NCI-H146 treated with DMSO at 0.1 percent for 48 hours (cell line): Measurements from ENCODE around the gene TEPSIN.

Experiments used
- DNase-seq: peaks from one replicate; lab custom pipeline; 2025; ENCODE audit not compliant: unreplicated experiment; lab: John Stamatoyannopoulos, UW

TEPSIN gene

DNA sequence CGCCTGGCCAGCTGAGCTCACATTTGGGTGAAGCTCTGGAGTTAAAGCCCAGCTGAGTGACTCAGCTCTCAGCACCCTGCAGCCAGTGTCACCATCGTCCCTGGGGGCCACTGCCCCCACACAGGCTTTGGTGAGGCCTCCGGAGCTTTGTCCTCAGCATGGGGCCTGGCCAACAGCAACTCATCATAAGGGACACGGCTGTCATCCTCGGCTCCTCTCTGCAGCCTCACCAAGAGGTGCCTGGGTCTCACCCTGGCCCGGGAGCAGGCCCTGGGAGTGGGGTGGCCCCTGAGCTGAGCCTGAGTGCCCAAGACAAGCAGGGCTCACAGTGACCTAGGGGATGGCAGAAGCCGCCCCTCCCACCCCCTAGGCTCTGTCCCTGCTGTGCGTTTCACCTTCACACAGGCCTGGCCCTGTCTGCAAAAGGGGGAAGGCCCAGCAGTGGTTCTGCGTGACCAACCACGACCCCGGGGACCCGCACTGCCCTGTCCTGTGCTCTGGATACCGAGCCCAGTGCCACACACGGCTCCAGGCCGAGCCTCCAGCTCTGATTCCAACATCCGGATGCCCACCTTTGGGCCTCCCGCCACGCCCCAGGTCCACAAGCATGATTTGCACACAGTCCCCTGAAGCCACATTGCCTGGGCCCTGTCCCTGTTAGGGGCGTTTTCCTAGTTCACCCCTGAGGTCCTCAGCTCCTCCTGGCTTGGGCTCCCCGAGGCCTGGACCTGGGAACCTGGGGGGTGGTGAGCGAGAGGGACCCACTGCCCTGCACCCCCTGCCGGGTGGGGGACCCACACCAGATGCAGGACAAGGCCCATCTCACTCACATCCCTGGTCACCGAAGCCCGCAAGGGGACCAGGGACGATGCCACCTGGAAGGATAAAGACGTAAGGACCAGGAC lies 51.0 kb downstream of the TEPSIN start:
- no peak for DNase-seq

DNA sequence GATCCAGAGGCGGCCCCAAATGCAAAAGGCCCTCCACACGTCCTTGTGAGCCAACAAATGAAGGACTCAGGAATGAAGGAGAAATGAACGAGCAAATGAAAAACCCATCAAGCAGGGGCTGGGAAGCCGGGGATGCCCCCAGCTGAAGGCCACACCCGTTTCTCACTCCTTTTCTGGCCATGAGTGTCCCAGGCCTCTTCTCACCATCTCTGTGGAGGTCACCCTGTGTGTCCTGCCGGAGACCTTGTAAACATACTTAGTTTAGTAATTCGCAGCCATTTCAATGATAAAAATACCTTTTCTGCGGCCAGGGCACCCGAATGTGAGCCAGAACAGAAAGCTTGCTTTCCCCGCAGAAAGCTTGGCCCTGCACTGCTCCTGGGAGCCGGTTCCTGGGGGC lies 51.7 kb downstream of the TEPSIN start:
- DNase-seq = no peak

DNA sequence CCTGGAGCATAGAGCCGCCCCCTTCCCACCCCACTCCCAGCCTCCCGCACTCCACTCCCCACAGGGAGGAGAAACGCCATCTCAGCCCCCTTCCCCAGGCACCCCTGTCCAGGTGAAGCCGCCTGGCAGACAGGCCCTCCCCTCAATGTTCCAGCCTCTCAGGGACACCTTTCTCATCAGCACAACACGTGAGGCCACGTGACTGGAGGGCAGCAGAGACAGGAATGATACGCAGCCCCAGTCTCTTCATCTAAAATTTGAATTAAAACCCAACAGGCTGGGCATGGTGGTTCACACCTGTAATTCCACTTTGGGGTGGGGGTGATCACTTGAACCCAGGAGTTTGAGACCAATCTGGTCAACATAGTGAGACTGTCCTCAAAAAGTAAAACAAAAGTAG lies 52.7 kb downstream of the TEPSIN start:
- DNase-seq = no peak

DNA sequence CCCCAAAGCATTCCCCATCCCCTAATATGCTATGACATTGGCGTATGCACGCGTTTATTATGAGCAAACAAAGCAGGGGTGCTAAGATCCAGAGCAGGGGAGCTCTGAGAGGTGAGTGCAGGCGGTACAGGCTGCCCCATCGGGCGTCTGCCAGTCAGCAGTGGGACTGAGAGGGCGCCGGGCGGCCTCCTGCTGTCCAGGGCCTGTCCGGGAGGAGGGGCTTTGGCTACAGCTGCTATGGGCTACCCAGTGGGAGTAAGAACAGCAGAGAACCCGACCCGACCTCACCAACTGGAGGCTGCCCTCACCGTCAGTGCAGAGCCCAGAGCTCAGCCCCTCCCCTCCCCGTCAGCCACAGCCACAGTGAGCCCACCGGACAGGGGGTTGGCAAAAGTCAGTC lies 54.3 kb downstream of the TEPSIN start:
- no peak for DNase-seq

DNA sequence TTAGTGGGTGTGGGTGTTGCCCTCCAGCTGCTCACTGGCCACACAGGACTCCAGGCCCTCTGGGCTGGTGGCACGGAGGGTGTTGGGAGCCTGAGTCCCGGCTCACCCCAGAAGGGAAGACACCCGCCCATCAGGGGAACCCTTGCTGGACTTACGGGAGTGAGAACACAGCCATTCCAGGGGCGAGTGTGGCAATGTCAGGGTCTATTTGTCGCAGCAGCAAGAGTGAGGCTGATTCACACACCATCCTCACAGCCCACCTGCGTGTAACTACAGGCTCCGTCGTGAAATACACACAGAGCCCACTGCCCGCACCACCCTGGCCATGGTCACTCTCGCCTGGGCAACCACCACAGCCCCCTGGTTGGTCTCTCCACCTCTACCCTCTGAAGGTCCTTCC lies 55.0 kb downstream of the TEPSIN start:
- no peak for DNase-seq

DNA sequence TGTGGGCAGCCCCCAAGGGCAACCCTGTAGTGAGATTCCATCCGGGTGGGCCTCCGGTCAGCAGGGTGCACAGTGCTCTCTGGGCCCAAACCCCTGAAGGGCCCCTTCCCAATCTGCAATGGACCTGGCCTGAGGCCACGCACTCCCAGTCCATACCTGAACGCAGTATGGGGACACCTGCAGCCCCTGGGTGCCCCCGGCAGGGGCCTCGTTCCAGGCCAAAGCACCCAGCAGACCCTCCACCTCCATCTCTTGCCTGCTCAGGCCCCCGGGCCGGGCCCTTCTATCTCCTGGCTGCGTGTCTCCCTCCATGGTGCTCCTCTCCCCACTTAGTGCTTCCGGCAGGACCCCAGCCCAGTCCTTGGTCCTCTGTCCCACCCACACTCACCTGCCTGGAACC lies 55.5 kb downstream of the TEPSIN start:
- no peak for DNase-seq

DNA sequence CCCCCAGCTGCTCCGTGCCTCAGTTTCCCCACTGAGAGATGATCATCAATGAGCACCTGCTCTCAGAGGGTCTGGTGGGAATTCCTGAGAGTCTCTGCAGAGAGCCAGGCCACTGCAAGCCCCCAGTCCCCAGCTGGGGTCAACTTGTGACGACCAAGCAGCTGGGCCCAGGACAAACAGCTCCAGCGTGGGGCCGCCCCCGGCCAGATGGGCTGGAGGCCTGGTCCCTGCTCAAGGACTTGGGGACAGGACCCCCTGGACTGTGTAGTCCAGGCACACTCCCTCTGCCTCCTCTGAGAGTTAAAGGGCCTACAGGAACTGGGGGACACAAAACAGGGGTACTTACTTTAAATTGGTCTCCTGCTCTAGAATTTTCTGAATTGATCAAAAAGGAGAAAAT lies 56.3 kb downstream of the TEPSIN start:
- DNase-seq = no peak

DNA sequence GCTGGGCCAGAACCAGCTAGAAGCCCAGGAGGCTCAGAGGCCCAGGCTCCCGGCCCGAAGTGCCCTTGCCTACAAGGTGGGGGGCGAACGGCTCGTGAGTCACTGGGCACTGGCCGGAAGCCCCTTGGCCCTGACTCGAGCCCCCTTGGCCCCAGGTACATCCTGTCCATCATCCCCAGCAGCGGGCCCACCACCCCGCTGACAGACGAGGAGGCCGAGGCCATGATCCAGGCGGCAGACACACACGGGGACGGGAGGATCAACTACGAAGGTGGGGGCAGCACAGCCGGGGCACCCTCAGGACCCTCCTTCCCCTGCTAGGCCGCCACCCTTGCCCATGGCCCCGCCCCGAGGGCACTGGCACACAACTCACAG lies 57.1 kb downstream of the TEPSIN start:
- no peak for DNase-seq

DNA sequence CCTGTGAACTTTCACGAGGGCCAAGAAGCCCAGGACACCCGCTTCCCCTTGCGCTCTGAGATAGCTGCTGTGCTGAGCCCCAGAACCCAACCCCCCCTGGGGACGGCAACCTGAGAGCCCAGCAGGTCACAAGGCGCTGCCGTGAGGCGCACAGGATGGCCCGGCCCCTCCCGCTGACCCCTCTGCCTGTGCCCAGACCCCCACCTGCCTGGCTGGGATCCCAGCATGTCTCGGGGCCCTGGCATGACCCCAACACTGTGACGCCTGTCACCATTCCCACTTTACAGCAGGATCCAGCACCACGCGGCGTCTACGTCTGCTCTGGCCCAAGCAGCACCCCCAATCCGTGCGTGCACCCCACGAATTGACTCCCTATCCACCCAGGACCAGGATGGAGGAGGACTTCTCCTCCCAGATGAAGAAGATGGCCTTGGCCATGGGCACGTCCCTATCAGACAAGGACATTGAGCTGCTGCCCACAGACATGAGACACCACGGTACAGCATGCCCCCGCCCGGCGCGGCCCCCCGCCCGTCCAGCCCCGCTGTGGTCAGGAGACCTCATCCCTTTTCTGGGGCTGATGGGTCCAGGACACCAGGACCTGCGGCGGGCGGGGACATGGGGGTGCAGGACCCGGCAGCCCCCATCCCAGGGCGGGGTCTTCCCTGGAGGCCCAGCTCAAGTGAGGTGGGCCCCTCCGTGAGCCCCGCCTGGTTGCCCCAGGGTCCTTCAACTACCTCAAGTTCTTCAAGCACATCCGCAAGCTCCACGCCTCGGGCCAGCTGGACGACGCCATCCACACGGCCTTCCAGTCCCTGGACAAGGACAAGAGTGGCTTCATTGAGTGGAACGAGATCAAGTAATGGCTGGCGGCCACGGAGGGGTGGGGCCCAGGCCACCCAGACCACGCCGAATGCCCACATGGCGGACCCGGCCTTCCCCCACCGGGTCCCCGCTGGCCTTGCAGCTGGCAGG lies 57.7 kb downstream of the TEPSIN start:
- no peak for DNase-seq

DNA sequence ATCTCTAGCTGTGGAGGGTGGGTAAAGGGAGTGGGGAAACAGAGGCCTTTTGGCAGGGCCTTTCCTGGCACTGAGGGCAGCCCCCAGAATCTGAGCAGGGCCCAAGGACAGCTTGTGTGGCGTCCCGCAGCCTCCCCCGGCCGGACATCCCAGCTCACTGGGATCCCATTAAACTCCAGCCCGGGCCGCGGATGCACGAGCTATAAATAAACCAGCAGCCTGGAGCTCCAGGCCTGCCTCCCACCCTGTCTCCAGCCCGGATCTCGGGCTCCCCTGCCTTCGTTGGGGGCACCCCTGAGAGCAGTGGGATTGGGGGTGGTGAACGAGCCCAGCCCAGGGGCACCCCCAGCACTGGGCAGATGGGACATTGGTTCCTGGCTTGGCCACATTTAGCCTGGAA lies 59.0 kb downstream of the TEPSIN start:
- DNase-seq = no peak

DNA sequence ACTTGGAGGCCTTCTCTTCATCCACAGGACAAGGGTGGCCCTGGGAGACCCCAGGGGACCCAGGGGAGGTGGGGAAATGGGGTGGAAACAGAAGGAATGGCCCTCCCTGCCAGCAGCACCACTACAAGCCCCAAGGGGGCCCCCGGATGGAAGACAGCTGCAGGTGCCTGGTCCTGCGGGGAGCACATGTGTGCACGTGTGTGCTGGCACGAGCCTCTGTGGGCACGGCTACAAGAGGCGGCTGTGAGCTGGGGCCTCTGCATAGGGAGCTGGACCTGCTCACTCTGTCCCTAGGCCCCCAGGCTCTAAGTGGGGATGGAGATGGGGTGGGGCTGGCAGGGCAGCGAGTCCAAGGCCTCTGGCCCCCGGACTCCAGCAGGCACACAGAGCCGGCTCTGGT lies 59.6 kb downstream of the TEPSIN start:
- no peak for DNase-seq
